Endothelial cell of umbilical vein (primary cell): ENCODE results near the gene SCLT1. TPM values are rescaled to one million over a fixed set of nuclear protein-coding genes. Genes with fewer than 3 reads are reported as not detected.

Experiments used
- BruUV-seq: library from RNA; stranded (reverse); fragments of 400-500 nt; replicated peaks from 2 replicates; lab custom pipeline; 2021; lab: Mats Ljungman, UMichigan
- CTCF ChIA-PET: fragments of 300-600, 350-600 bp; sonication (Branson Sonifier 250); formaldehyde crosslinking; loops from one replicate; lab custom pipeline; 2021; ENCODE audit warnings: antibody characterized with exemption, inconsistent platforms; lab: Charles Lee
- POLR2A ChIA-PET: fragments of 300-600, 350-600 bp; sonication (Branson Sonifier 250); formaldehyde crosslinking; loops from one replicate; lab custom pipeline; 2021; ENCODE audit warnings: antibody characterized with exemption, inconsistent platforms; lab: Charles Lee
- DNase-seq: peaks from one replicate; pipeline ENCODE4 v3.0.0-alpha.2; 2011; ENCODE audit warnings: low read depth, low spot score
- FAIRE-seq: peaks from 2 replicates; lab custom pipeline; 2011; peaks lifted over from hg19 to GRCh38; lab: Jason Lieb, UNC
- H2AFZ ChIP-seq: 2 replicates; pipeline ENCODE4 v1.6.0; 2012; ENCODE audit warnings: low read depth, low read length, control low read depth, inconsistent platforms
- H3K27ac ChIP-seq: 2 replicates; pipeline ENCODE4 v1.5.1; 2011; ENCODE audit warnings: low read depth, mild to moderate bottlenecking, control low read depth, low read length, moderate library complexity; ENCODE audit not compliant: insufficient read depth
- H3K27me3 ChIP-seq, 2 experiments: 2 replicates each; pipeline versions ENCODE4 v1.6.0 to v1.6.1; 2011; ENCODE audit warnings: low read length in 2 of 2, mixed read lengths in 1 of 2; ENCODE audit not compliant: control insufficient read depth in 2 of 2, insufficient read depth in 2 of 2
- H3K36me3 ChIP-seq, 2 experiments: 2 replicates in 1 of 2; 3 replicates in 1 of 2; pipeline ENCODE4 v1.5.1; 2011; ENCODE audit warnings: low read length in 2 of 2, mild to moderate bottlenecking in 1 of 2, moderate library complexity in 1 of 2; ENCODE audit not compliant: control insufficient read depth in 2 of 2, insufficient read depth in 2 of 2; ENCODE audit errors: extremely low read depth in 1 of 2
- H3K4me1 ChIP-seq: 3 replicates; pipeline ENCODE4 v1.5.1; 2011; ENCODE audit warnings: mild to moderate bottlenecking, low read length; ENCODE audit not compliant: control insufficient read depth, insufficient read depth; ENCODE audit errors: extremely low read depth
- H3K4me2 ChIP-seq: 2 replicates; pipeline ENCODE4 v1.6.1; 2011; ENCODE audit warnings: low read length, control low read depth, mixed read lengths; ENCODE audit not compliant: insufficient read depth
- H3K4me3 ChIP-seq, 3 experiments: fragments of 200-600 bp in 1 of 3; sonication (generic), shearing (Covaris generic) in 1 of 3; replicated peaks in 1 of 3; 2 replicates each; pipeline ENCODE4 v1.5.1; 2011 to 2016; ENCODE audit warnings: control low read depth in 3 of 3, low read length in 3 of 3, mild to moderate bottlenecking in 2 of 3, inconsistent platforms in 1 of 3, low read depth in 1 of 3, moderate library complexity in 1 of 3; ENCODE audit not compliant: insufficient read depth in 1 of 3
- H3K79me2 ChIP-seq: 2 replicates; pipeline ENCODE4 v1.6.0; 2012; ENCODE audit warnings: low read length, inconsistent platforms; ENCODE audit not compliant: control insufficient read depth, insufficient read depth
- H3K9ac ChIP-seq: replicated peaks from 2 replicates; pipeline ENCODE3; 2011; ENCODE audit warnings: low read length, control low read depth; ENCODE audit not compliant: insufficient read depth; ENCODE audit errors: extremely low read depth
- H3K9me1 ChIP-seq: replicated peaks from 3 replicates; pipeline ENCODE4 v1.6.0; 2011; ENCODE audit warnings: mild to moderate bottlenecking, low read length; ENCODE audit not compliant: control insufficient read depth, insufficient read depth; ENCODE audit errors: extremely low read depth
- H3K9me3 ChIP-seq: replicated peaks from 2 replicates; pipeline ENCODE4 v1.5.1; 2012; ENCODE audit warnings: low read length, inconsistent platforms; ENCODE audit not compliant: control insufficient read depth, insufficient read depth
- H4K20me1 ChIP-seq: replicated peaks from 2 replicates; pipeline ENCODE3; 2011; ENCODE audit warnings: mild to moderate bottlenecking, low read length; ENCODE audit not compliant: control insufficient read depth, insufficient read depth; ENCODE audit errors: extremely low read depth
- CTCF ChIP-seq, 2 donors: IDR thresholded peaks; 1 replicate in 1 of 2; 2 replicates in 1 of 2; pipeline ENCODE4 v1.5.1; 2011; ENCODE audit warnings: low read length in 2 of 2, mild to moderate bottlenecking in 2 of 2, moderate library complexity in 2 of 2, control low read depth in 1 of 2, inconsistent platforms in 1 of 2, low read depth in 1 of 2; ENCODE audit not compliant: insufficient read depth in 1 of 2; ENCODE audit errors: extremely low read depth in 1 of 2
- EZH2 ChIP-seq: IDR thresholded peaks from 2 replicates; pipeline ENCODE4 v1.6.1; 2012; ENCODE audit warnings: borderline replicate concordance, low read depth, mild to moderate bottlenecking, moderate library complexity, low read length, inconsistent platforms; ENCODE audit not compliant: severe bottlenecking
- FOS ChIP-seq: IDR thresholded peaks from 2 replicates; pipeline ENCODE4 v1.6.1; 2011; ENCODE audit warnings: mild to moderate bottlenecking, low read length, moderate library complexity, borderline replicate concordance; ENCODE audit not compliant: insufficient read depth
- GATA2 ChIP-seq: IDR thresholded peaks from 2 replicates; pipeline ENCODE4 v1.7.0; 2011; ENCODE audit warnings: low read depth, mild to moderate bottlenecking, moderate library complexity, mixed read lengths, low read length; ENCODE audit not compliant: insufficient read length, insufficient read depth
- JUN ChIP-seq: IDR thresholded peaks from 2 replicates; pipeline ENCODE4 v1.6.1; 2011; ENCODE audit warnings: borderline replicate concordance, low read depth; ENCODE audit not compliant: insufficient read length, insufficient read depth
- MAX ChIP-seq: IDR thresholded peaks from 2 replicates; pipeline ENCODE4 v1.6.1; 2011; ENCODE audit not compliant: insufficient read depth, insufficient read length
- MYC ChIP-seq: IDR thresholded peaks from one replicate; pipeline ENCODE4 v1.6.1; 2011; ENCODE audit warnings: mild to moderate bottlenecking, low read depth, low read length
- POLR2A ChIP-seq: IDR thresholded peaks from 2 replicates; pipeline ENCODE4 v1.6.1; 2012; ENCODE audit warnings: low read depth, mild to moderate bottlenecking, control low read depth, low read length
- POLR2AphosphoS5 ChIP-seq: IDR thresholded peaks from 2 replicates; pipeline ENCODE4 v1.6.1; 2012; ENCODE audit warnings: low read depth, mild to moderate bottlenecking, control low read depth, low read length, moderate library complexity; ENCODE audit not compliant: insufficient read depth
- dilution Hi-C: fragments of 300-500 bp; cut with MboI; formaldehyde crosslinking; loops from one replicate; pipeline ENCODE4 v1.15.0; 2019; ENCODE audit warnings: low sequenced_read_pairs; ENCODE audit not compliant: extremely low pct_ligation_motif_present
- intact Hi-C: fragments of 100-400 bp; cut with micrococcal nuclease; formaldehyde crosslinking; loops from one replicate; pipeline ENCODE4 v1.10.0; 2022
- polyA plus RNA-seq, 4 experiments: library from polyadenylated mRNA; depleted of rRNA in 3 of 4; stranded (reverse) in 3 of 4; unstranded in 1 of 4; fragments of >200 nt; gene quantifications; 2 replicates each; pipeline versions ENCODE4 v1.2.1 to v1.2.3, GENCODE V29; 2011 to 2012; ENCODE audit warnings: missing spikeins in 1 of 4
- total RNA-seq: library from RNA; stranded (reverse); gene quantifications from 2 replicates; pipeline ENCODE4 v1.2.3, GENCODE V29; 2021

Gene SCLT1
- total and polyA plus RNA-seq, 2 donors (not counting 3 experiments of a cell fraction or from before 2014, with no cell fraction given): 3.2 to 14.0 TPM

GRCh38 chr4:129092631-129093190 lies 628 bp downstream of the SCLT1 start:
- BruUV-seq: TSS peak; percentile 75
- peaks cover 48% of the 10 kb centered on the region for H3K79me2 ChIP-seq
- H3K36me3 ChIP-seq: no peaks in the 10 kb centered on the region
- peak overlapping the region; percentile 90 for H2AFZ ChIP-seq
- intact Hi-C loops (loop anchor here (1.0 to 10.0 kb wide), 8 partner anchors 142 to 1030 kb away; partner anchors contain the start of gene LARP1B), dilution Hi-C loops (no loop called here)
- no peaks in the 10 kb centered on the region for H3K27me3 ChIP-seq
- H3K9ac ChIP-seq: peak overlapping the region; percentile 96
- peak overlapping the region; percentile 86 to 97 (median 88) for H3K4me3 ChIP-seq
- peak overlapping the region; percentile 89 for H3K27ac ChIP-seq
- FAIRE-seq: no peak
- H3K4me2 ChIP-seq: peak overlapping the region; percentile 96
- H3K9me3 ChIP-seq: no peaks in the 10 kb centered on the region
- H3K4me1 ChIP-seq: peaks cover 26% of the 10 kb centered on the region
- no peaks in the 10 kb centered on the region for H4K20me1 ChIP-seq
- no peaks in the 10 kb centered on the region for H3K9me1 ChIP-seq
- DNase-seq: no peak
- CTCF ChIA-PET: interaction anchor here (0.7 to 1.4 kb wide), 3 partner anchors 16 to 713 kb away, joined by 3 read pairs; no protein-coding TSS in a partner anchor
- TF ChIP-seq EZH2 (no peak), JUN (no peak), POLR2AphosphoS5 (no peak), GATA2 (no peak), CTCF (IDR thresholded peaks at IDR 0.05; ENCODE audit: extremely low read depth in 1 of 2, insufficient read depth in 1 of 2, low read depth in 1 of 2, low read length in 2 of 2) (no peak), POLR2A (no peak), MYC (no peak), FOS (no peak), MAX (no peak)
- POLR2A ChIA-PET: interaction anchor here (0.7 kb wide), 1 partner anchor 104 kb away, joined by 3 read pairs; no protein-coding TSS in a partner anchor
